Erythroblast (primary cell): ENCODE data around the gene STK26.
"Not testable (repeated sequence)": the region's sequence is repeated elsewhere in the genome, so short reads cannot be mapped to it uniquely, and the experiment has no call there.

ENCODE experiments used
- DNase-seq, 2 experiments: peaks; one replicate each; lab custom pipeline; 2025; lab: John Stamatoyannopoulos, UW
- GATA1 ChIP-seq: IDR thresholded peaks from 2 replicates; pipeline ENCODE4 v1.6.1; 2011; ENCODE audit warnings: low read depth, mild to moderate bottlenecking, control low read depth, low read length, moderate library complexity
- POLR2A ChIP-seq: IDR thresholded peaks from 2 replicates; pipeline ENCODE4 v1.6.1; 2011; ENCODE audit warnings: mild to moderate bottlenecking, low read length

The STK26 gene

DNA sequence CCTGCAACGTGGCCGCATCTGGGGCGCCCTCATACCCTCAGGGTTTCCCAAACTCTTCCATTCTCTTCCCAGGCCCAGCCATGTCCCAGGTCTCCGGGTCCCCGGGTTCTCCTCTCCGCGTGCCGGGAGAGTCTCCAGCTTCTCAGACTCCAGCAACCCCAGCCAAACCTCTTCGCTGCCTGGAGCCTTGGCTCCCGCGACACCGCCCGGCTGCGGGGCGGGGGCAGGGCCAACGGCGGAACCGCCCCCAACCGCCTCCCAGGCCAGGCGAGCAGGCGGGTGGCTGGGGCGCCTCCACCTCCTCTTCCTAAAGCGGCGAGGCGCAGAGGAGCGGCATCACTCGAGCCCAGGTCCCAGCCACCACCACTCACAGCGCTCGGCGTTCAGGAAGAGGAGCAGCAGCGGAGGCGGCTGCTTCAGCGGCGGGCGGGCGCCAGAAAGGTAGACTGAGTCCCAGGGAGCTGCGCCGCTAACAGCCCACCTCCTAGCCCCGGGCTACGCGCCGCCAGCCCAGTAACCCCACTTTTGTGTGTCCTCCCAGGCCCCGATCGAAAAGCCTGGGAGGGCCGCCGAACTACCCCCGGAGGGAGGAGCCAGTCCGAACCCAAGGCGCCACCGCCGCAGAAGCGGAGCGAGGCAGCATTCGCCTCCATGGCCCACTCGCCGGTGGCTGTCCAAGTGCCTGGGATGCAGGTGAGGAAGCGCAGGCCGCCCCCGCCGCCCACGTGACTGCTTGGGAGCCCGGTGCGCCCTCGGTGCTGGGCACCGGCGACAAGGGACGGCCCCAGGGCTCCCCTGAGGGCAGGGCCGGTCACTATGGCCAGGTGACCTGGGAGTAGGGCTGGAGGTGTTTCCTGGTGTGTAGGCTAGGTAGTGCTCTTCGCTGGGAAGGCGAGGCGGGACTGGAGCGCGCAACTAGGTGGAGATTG, at the start of gene STK26:
Gene STK26, plus strand, starts transcription at position 336 of the 929 bp plus-strand sequence. Its CDS starts 316 bp downstream, at position 652.
- TF ChIP-seq GATA1 (no peak), POLR2A (peak; percentile 83)
- DNase-seq = peak; percentile 85 to 90

DNA sequence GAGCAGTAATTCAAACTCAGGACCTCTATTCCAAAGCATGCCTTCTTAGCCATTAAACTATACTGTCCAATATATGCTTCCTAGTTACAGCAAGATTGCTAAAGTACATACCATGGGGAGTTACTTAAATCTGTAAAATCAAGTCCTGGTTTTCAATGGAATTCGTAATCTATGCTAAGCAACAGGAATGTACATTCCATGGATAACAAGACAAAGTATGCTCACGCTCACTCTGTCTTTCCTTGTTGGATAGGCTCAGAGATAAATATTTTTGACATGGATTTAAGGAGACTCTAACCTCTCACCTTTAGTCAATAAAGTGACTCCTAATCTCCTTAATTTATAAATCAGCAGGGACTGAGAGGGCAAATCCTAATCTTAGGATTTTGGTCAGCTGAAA, 47.3 kb upstream of the STK26 start:
- DNase-seq = no peak

DNA sequence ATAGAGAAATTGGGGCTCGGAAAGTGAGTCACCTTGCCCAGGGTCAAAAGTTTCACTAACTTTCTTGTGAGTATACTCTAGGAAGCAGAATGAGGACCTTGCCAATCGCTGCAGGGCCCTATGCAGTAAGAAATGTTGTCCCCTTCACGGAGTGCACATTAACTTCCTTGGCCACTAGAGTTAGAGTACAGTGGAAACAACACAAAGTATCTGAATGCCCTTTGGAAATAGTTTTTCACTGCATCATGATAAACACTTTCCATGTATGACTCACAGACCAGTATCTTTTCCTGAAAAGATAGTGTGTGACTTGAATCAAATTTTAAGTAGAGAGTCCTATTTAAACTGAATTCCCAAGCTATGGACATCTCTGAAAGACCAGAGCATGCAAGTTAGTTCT, 45.5 kb upstream of the STK26 start:
- DNase-seq = peak in 1 of 2 experiments; percentile 0
- TF ChIP-seq GATA1 = no peak
- no peak for TF ChIP-seq POLR2A

More for the DNA sequence above, 47.3 kb upstream of the STK26 start:
- TF ChIP-seq POLR2A (no peak), GATA1 (no peak)

DNA sequence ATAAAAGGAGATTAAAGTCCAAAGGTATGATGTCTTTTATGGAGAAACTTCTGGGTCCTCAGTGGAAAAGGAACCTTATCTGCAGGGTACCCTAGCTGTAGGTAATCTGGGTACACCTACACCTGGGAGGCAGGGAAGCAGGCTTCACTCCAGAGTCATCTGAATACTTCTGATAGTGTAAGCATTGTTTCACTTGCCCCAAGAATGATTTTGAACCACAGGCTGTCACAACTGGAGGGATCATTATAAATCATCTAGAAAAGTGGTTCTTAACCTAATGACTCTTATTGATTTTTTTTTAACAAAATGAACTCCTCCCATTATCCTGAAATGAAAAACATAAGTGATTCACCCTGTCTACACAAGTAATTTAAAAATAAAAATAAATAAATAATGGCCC, 44.0 kb upstream of the STK26 start:
- TF ChIP-seq POLR2A = no peak
- no peak for TF ChIP-seq GATA1
- DNase-seq = no peak

DNA sequence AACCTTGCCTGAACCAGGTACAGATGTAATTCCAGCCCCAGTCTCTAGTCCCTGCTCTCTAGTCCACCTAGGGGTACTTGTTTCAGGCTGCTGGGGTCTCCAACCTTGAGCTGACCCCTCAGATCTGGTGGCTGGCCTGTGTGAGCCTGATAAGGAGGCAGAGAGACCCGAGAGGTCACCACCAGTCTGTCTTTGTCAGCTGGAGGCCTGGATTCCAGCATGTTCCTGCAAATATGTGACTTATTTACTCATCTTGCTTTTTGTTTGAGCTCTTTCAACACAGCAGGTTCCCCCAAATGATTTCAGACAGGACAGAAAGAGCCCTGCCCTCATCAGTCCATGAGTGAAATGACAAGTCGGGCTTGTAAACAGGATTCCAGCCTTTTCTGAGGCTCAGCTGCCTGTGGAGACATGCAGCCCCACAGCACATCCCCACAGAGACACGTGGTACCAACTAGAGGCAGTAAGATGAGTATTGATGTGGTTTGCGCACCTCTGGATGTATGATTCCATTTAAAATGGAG, 37.5 kb upstream of the STK26 start:
- TF ChIP-seq GATA1 = no peak
- TF ChIP-seq POLR2A = no peak
- DNase-seq = peak; percentile 3 to 30

DNA sequence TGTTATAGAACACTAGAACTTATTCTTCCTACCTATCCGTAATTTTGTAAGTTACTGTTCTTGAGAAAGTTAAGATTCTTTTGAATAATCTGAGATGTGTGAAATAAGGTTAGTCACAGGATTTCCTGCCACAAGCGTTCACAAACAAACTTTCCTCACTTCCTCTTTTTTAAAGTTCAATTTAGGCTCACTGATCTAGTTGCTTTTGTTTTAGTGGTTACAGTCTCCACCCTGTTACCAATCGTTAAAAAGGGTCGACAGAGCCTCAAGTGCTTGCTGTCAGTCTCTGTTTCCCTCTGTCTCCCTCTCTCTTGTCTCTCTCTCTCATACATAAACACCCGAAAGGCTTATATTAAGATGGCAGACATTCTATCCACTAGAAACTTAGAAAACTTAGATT, 35.9 kb upstream of the STK26 start:
- peak; percentile 3 to 16 for DNase-seq

DNA sequence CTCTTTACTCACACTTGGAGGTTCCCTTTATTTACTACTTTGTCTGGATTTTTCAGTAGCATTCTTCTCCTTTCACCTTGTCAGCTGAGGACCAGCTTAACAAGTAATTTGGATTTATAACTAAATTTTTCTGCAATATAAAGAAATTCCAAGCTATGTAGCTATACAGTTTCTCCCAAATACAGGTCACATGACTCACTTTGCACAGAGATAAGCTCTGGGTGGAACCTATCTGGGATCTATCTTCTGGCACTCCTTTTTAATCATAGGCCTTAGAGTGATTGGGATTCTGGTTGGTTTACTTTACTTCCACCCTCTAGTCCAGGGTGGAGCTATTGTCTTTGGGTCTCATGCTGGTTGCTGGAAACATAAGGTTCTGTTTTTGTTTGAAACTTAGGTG, 34.9 kb upstream of the STK26 start:
- peak; percentile 0 to 25 for DNase-seq
- TF ChIP-seq GATA1 = no peak
- no peak for TF ChIP-seq POLR2A

More for the DNA sequence above, 35.9 kb upstream of the STK26 start:
- no peak for TF ChIP-seq POLR2A

DNA sequence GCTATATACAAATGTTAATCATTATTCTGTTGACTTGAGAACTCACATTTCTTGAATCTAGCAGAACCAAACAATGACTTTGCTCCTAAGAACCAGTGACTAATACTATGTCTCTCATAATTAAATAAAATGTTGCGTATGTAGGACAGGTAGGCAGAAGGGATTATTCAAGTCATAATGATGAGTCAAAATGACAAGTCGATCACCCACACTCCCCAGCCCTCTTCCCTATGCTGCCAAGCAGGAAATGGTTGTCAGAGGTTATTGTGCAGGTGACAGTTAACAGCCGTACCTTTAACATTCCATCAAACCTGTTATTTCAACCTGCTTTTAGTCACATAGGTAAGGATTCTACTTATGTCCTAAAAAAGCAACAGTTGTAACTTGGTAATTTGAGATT, 22.0 kb upstream of the STK26 start:
- no peak for DNase-seq
- TF ChIP-seq GATA1 (no peak), POLR2A (no peak)

DNA sequence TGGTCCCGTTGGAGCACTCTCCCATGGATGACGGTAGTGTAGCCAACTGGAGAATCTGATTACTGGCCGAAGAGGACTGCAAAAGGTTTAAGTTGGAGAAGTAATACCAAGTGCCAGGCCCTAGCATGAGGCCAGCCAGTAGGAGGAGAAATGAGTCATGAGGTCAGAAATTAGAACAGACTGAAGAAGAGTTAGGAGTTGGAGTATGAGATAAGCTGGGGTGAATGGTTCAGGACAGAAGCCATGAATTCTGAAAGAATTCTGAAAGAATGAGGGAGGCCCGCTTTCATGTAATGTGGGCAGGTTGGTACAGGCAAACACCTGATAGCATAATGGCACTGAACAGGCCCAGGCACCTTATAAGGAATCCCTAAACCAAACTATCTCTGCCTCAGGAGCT, 18.4 kb upstream of the STK26 start:
- DNase-seq = peak; percentile 5 to 15
- TF ChIP-seq POLR2A (no peak), GATA1 (no peak)

DNA sequence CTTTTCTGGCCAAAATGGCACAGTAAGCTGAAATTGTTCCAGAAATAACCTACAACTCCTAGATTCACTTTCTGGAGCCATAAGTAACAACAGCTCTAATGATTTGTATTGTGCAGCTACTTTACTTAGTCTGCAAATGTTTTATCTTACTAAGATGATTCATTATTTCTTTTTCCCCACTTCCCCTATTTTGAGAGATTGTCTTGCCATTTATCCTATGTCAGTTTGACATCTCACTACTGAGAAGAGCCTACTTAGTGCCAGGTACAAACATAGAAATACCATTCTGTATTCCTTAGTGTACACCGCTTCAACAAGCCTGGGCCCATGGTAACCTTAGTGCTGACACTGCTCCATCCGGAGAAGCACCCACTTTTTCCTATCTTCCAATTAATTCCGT, 13.8 kb upstream of the STK26 start:
- TF ChIP-seq GATA1 (no peak), POLR2A (no peak)

DNA sequence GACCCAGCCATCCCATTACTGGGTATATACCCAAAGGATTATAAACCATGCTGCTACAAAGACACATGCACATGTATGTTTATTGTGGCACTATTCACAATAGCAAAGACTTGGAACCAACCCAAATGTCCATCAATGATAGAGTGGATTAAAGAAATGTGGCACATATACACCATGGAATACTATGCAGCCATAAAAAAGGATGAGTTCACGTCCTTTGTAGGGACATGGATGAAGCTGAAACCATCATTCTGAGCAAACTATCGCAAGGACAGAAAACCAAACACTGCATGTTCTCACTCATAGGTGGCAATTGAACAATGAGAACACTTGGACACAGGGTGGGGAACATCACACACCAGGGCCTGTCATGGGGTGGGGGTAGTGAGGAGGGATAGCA, 12.9 kb upstream of the STK26 start:
- not testable (repeated sequence) for DNase-seq

More for the DNA sequence above, 13.8 kb upstream of the STK26 start:
- no peak for DNase-seq

DNA sequence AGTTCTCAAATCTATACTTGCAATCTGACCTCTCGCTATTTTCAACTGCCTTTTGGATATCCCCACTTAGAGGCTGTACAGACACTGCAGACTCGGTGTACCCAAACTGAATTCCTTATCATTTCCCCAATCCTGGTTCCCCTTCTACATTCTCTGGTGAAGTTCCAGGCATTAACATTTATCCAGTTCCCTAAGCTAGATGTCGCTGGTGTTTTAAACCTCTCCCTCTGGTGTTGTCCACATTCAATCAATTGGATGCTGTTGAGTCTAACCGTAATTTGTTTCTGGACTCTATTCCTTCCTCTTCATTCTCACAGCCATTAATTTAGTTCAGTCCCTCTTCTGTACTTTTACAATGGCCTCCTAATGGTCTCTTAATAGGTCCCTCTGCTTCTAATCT, 7.2 kb upstream of the STK26 start:
- DNase-seq = no peak
- TF ChIP-seq GATA1 = no peak
- no peak for TF ChIP-seq POLR2A

DNA sequence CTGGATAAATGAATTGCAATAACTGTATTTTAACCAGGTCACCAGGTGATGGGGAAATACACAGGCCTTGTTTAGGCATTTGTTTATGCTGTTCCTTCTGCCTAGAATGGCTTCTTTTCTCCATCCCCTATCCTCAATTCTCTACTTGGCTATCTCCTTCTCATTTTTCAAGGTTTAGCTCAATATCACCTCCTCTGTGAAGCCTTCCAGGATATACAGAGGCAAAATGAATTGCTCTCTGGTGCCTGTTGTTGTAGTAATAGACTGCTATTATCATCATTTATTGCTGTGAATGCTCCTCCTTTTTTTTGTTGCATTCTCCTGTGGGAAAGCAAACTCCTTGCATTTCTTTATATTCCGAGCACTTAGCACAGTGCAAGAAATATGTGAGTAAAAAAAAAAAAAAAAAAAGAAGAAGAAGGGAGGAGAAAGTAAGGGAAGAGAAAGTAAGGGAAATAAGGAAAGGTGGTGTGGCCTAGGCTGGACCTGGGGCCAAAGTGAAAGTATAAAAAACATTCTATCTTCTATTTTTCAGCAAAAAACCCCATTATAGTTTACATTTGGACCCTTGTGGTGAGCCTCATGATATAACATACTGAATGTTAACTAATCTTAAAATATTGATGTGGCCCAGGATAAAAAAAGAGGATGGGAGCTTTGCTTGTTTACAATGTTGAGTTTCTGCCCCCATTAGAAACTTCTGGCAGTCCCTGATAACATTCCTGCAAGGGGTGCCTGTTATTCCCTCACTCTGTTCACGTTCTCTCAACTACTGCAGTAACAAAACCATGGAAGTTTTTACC, 6.3 kb upstream of the STK26 start:
- DNase-seq = peak; percentile 27 to 43
- TF ChIP-seq GATA1 = no peak
- no peak for TF ChIP-seq POLR2A
